Activated CD4-positive, alpha-beta memory T cell treated with anti-CD3 and anti-CD28 coated beads, Interleukin-2, amount 10 ng/mL, durations not matched to agents 7 days and 5 days (primary cell): ENCODE results near the gene MMP24. TPM values are rescaled to one million over a fixed set of nuclear protein-coding genes. Genes with fewer than 3 reads are reported as not detected.
A peak's percentile ranks its signal among the peaks of the same experiment; 100 is the strongest.

Experiments used
- CTCF ChIA-PET: fragments of 350-600 bp; sonication (Branson Sonifier 250); formaldehyde crosslinking; loops from one replicate; lab custom pipeline; 2021; ENCODE audit warnings: antibody characterized with exemption, inconsistent platforms; lab: Charles Lee
- POLR2A ChIA-PET: fragments of 350-600 bp; sonication (Branson Sonifier 250); formaldehyde crosslinking; loops from one replicate; lab custom pipeline; 2021; ENCODE audit warnings: antibody characterized with exemption; lab: Charles Lee
- DNase-seq: peaks from one replicate; pipeline ENCODE4 v3.0.0-alpha.2; 2020
- H3K27ac Mint-ChIP-seq: one replicate; pipeline ENCODE4 v1.8.0; 2021; ENCODE audit warnings: mild to moderate bottlenecking, mixed read lengths
- H3K27me3 Mint-ChIP-seq: one replicate; pipeline ENCODE4 v1.8.0; 2021; ENCODE audit warnings: mixed read lengths
- H3K36me3 Mint-ChIP-seq: one replicate; pipeline ENCODE4 v1.8.0; 2021; ENCODE audit warnings: low read depth, mixed read lengths
- H3K4me1 Mint-ChIP-seq: one replicate; pipeline ENCODE4 v1.8.0; 2021; ENCODE audit warnings: mixed read lengths
- H3K4me3 Mint-ChIP-seq: one replicate; pipeline ENCODE4 v1.8.0; 2021; ENCODE audit warnings: mild to moderate bottlenecking, mixed read lengths
- H3K9me3 Mint-ChIP-seq: one replicate; pipeline ENCODE4 v1.8.0; 2021; ENCODE audit warnings: mixed read lengths
- total RNA-seq, 2 experiments: library from RNA; stranded (reverse); gene quantifications; one replicate each; pipeline ENCODE4 v1.2.3, GENCODE V29; 2021

The MMP24 gene
- total RNA-seq, 2 experiments from 2014 or later = not detected

GRCh38 chr20:35226884-35227681 is 593 bp downstream of the MMP24 start:
- Mint-ChIP-seq H3K4me1 (peaks cover 12% of the 10 kb centered on the region), H3K27ac (no peak overlapping the region), H3K4me3 (peak overlapping the region; percentile 52), H3K9me3 (no peaks in the 10 kb centered on the region), H3K36me3 (peaks cover 3% of the 10 kb centered on the region), H3K27me3 (peaks cover 50% of the 10 kb centered on the region)
- ChIA-PET POLR2A (interaction anchor here (1.4 kb wide), 1 partner anchor 80 kb away, joined by 3 read pairs; the partner anchor contains the start of gene EDEM2), CTCF (interaction anchor here (0.7 to 1.0 kb wide), 2 partner anchors 43 to 199 kb away, joined by 3 read pairs; no protein-coding TSS in a partner anchor)
- peak; percentile 51 for DNase-seq

- no peak for DNase-seq
- peaks cover 2% of the 10 kb centered on the region for H3K4me1 Mint-ChIP-seq
- ChIA-PET POLR2A (no interaction called here), CTCF (interaction anchor here (0.6 kb wide), 1 partner anchor 71 kb away, joined by 3 read pairs; no protein-coding TSS in a partner anchor)
- no peak overlapping the region for H3K4me3 Mint-ChIP-seq
- no peak overlapping the region for H3K27ac Mint-ChIP-seq
- peaks cover 2% of the 10 kb centered on the region for H3K36me3 Mint-ChIP-seq
- no peaks in the 10 kb centered on the region for H3K9me3 Mint-ChIP-seq
- peaks cover 24% of the 10 kb centered on the region for H3K27me3 Mint-ChIP-seq
Observed at GRCh38 chr20:35232575-35232974, 6.1 kb downstream of the MMP24 start.

- Mint-ChIP-seq H3K4me3 (no peak overlapping the region), H3K9me3 (no peaks in the 10 kb centered on the region), H3K36me3 (peaks cover 2% of the 10 kb centered on the region), H3K4me1 (peaks cover 5% of the 10 kb centered on the region), H3K27ac (no peak overlapping the region), H3K27me3 (peaks cover 5% of the 10 kb centered on the region)
- ChIA-PET CTCF (no interaction called here), POLR2A (no interaction called here)
- no peak for DNase-seq
Observed at GRCh38 chr20:35235881-35236280, 9.4 kb downstream of the MMP24 start.

GRCh38 chr20:35237486-35237885 is 11.0 kb downstream of the MMP24 start:
- Mint-ChIP-seq H3K4me3 (no peak overlapping the region), H3K9me3 (no peaks in the 10 kb centered on the region), H3K4me1 (peaks cover 3% of the 10 kb centered on the region), H3K27me3 (peaks cover 6% of the 10 kb centered on the region), H3K36me3 (peaks cover 2% of the 10 kb centered on the region), H3K27ac (no peak overlapping the region)
- ChIA-PET POLR2A (no interaction called here), CTCF (no interaction called here)
- no peak for DNase-seq

GRCh38 chr20:35238170-35238569 is 11.7 kb downstream of the MMP24 start:
- Mint-ChIP-seq H3K4me1 (peaks cover 3% of the 10 kb centered on the region), H3K27me3 (peaks cover 6% of the 10 kb centered on the region), H3K36me3 (peaks cover 2% of the 10 kb centered on the region), H3K27ac (no peak overlapping the region), H3K9me3 (no peaks in the 10 kb centered on the region), H3K4me3 (no peak overlapping the region)
- ChIA-PET POLR2A (no interaction called here), CTCF (interaction anchor here (1.2 kb wide), 2 partner anchors 31 to 142 kb away, joined by 3 to 4 read pairs; no protein-coding TSS in a partner anchor)
- DNase-seq = no peak

- H3K4me1 Mint-ChIP-seq = peaks cover 3% of the 10 kb centered on the region
- no peaks in the 10 kb centered on the region for H3K9me3 Mint-ChIP-seq
- ChIA-PET CTCF (interaction anchor here (1.2 kb wide), 2 partner anchors 30 to 142 kb away, joined by 3 to 4 read pairs; no protein-coding TSS in a partner anchor), POLR2A (no interaction called here)
- no peak overlapping the region for H3K4me3 Mint-ChIP-seq
- peaks cover 6% of the 10 kb centered on the region for H3K27me3 Mint-ChIP-seq
- H3K27ac Mint-ChIP-seq = no peak overlapping the region
- H3K36me3 Mint-ChIP-seq = peaks cover 2% of the 10 kb centered on the region
- no peak for DNase-seq
Observed at GRCh38 chr20:35238735-35239134, 12.2 kb downstream of the MMP24 start.

- peaks cover 2% of the 10 kb centered on the region for H3K36me3 Mint-ChIP-seq
- peaks cover 3% of the 10 kb centered on the region for H3K4me1 Mint-ChIP-seq
- DNase-seq = no peak
- POLR2A ChIA-PET = no interaction called here
- CTCF ChIA-PET = no interaction called here
- no peaks in the 10 kb centered on the region for H3K9me3 Mint-ChIP-seq
- peaks cover 6% of the 10 kb centered on the region for H3K27me3 Mint-ChIP-seq
- no peak overlapping the region for H3K27ac Mint-ChIP-seq
- H3K4me3 Mint-ChIP-seq = no peak overlapping the region
Observed at GRCh38 chr20:35240083-35240810, 13.8 kb downstream of the MMP24 start.

GRCh38 chr20:35240811-35241293 is 14.4 kb downstream of the MMP24 start:
- H3K27me3 Mint-ChIP-seq = peaks cover 6% of the 10 kb centered on the region
- no peaks in the 10 kb centered on the region for H3K36me3 Mint-ChIP-seq
- H3K27ac Mint-ChIP-seq = no peak overlapping the region
- ChIA-PET POLR2A (no interaction called here), CTCF (no interaction called here)
- H3K4me3 Mint-ChIP-seq = no peak overlapping the region
- no peaks in the 10 kb centered on the region for H3K9me3 Mint-ChIP-seq
- H3K4me1 Mint-ChIP-seq = peaks cover 3% of the 10 kb centered on the region
- no peak for DNase-seq

- CTCF ChIA-PET = no interaction called here
- DNase-seq = no peak
- Mint-ChIP-seq H3K36me3 (no peaks in the 10 kb centered on the region), H3K27me3 (peaks cover 6% of the 10 kb centered on the region), H3K4me1 (peaks cover 3% of the 10 kb centered on the region), H3K9me3 (no peaks in the 10 kb centered on the region), H3K4me3 (no peak overlapping the region), H3K27ac (no peak overlapping the region)
- POLR2A ChIA-PET = no interaction called here
Observed at GRCh38 chr20:35243317-35243716, 16.8 kb downstream of the MMP24 start.

- H3K36me3 Mint-ChIP-seq = no peaks in the 10 kb centered on the region
- no peaks in the 10 kb centered on the region for H3K9me3 Mint-ChIP-seq
- no peaks in the 10 kb centered on the region for H3K4me1 Mint-ChIP-seq
- CTCF ChIA-PET = interaction anchor here (1.0 kb wide), 1 partner anchor 99 kb away, joined by 3 read pairs; no protein-coding TSS in a partner anchor
- peaks cover 4% of the 10 kb centered on the region for H3K27me3 Mint-ChIP-seq
- POLR2A ChIA-PET = no interaction called here
- H3K27ac Mint-ChIP-seq = no peak overlapping the region
- no peak overlapping the region for H3K4me3 Mint-ChIP-seq
- no peak for DNase-seq
Observed at GRCh38 chr20:35243986-35244385, 17.5 kb downstream of the MMP24 start.

- Mint-ChIP-seq H3K36me3 (no peaks in the 10 kb centered on the region), H3K4me1 (peaks cover 14% of the 10 kb centered on the region), H3K27me3 (no peaks in the 10 kb centered on the region), H3K27ac (no peak overlapping the region), H3K9me3 (no peaks in the 10 kb centered on the region), H3K4me3 (no peak overlapping the region)
- CTCF ChIA-PET = interaction anchor here (1.3 kb wide), 1 partner anchor 23 kb away, joined by 3 read pairs; no protein-coding TSS in a partner anchor
- POLR2A ChIA-PET = no interaction called here
- DNase-seq = no peak
Observed at GRCh38 chr20:35246723-35247122, 20.2 kb downstream of the MMP24 start.

- H3K27me3 Mint-ChIP-seq = no peaks in the 10 kb centered on the region
- no peak for DNase-seq
- ChIA-PET CTCF (interaction anchor here (0.8 to 1.4 kb wide), 3 partner anchors 20 to 152 kb away, joined by 3 to 4 read pairs (median 3); no protein-coding TSS in a partner anchor), POLR2A (no interaction called here)
- H3K4me3 Mint-ChIP-seq = no peak overlapping the region
- H3K36me3 Mint-ChIP-seq = no peaks in the 10 kb centered on the region
- no peak overlapping the region for H3K27ac Mint-ChIP-seq
- H3K9me3 Mint-ChIP-seq = no peaks in the 10 kb centered on the region
- peaks cover 28% of the 10 kb centered on the region for H3K4me1 Mint-ChIP-seq
Observed at GRCh38 chr20:35248641-35249475, 22.4 kb downstream of the MMP24 start.
